A549 (cell line): ENCODE results near the gene RASA4B. TPM values are rescaled to one million over a fixed set of nuclear protein-coding genes. Genes with fewer than 3 reads are reported as not detected.

ENCODE experiments used
- ATAC-seq, 2 experiments: fragments of 200-7000 bp in 1 of 2; fragments of >200 bp in 1 of 2; cut with Nextera tagmentation in 1 of 2; cut with Tn5 transposase in 1 of 2; 3 replicates each; pipeline versions ENCODE4 v1.8.0 to v1.9.1; 2018 to 2020; ENCODE audit warnings: mild to moderate bottlenecking in 1 of 2, moderate library complexity in 1 of 2
- CTCF ChIA-PET: fragments of 300-600 bp; sonication (Branson Sonifier 250); formaldehyde crosslinking; extraction: SDS; loops from one replicate; lab custom pipeline; 2021; ENCODE audit warnings: antibody characterized with exemption, inconsistent platforms; lab: Yijun Ruan, JAX
- POLR2A ChIA-PET: fragments of 350-600 bp; formaldehyde crosslinking; extraction: SDS; loops from one replicate; lab custom pipeline; 2021; ENCODE audit warnings: antibody characterized with exemption, inconsistent platforms; lab: Yijun Ruan, JAX
- DNase-seq, 2 experiments: peaks; one replicate each; pipeline versions ENCODE4 v3.0.0 to v3.0.0-alpha.2; 2011 to 2016; ENCODE audit warnings: low read depth in 1 of 2, low spot score in 1 of 2
- FAIRE-seq: peaks from 2 replicates; lab custom pipeline; 2011; peaks lifted over from hg19 to GRCh38; lab: Jason Lieb, UNC
- H3K27ac ChIP-seq, 2 experiments: fragments of >200 bp; sonication (Bioruptor Twin); formaldehyde crosslinking; 3 replicates each; pipeline ENCODE4 v1.5.1; 2016 to 2017
- H3K4me1 ChIP-seq: fragments of >200 bp; sonication (Bioruptor Twin); formaldehyde crosslinking; 3 replicates; pipeline ENCODE4 v1.6.1; 2016
- H3K4me2 ChIP-seq: fragments of >200 bp; sonication (Bioruptor Twin); formaldehyde crosslinking; 3 replicates; pipeline ENCODE4 v1.6.1; 2016
- H3K4me3 ChIP-seq: fragments of >200 bp; sonication (Bioruptor Twin); formaldehyde crosslinking; 3 replicates; pipeline ENCODE4 v1.5.1; 2016
- H3K9me3 ChIP-seq: fragments of >200 bp; sonication (Bioruptor Twin); formaldehyde crosslinking; 3 replicates; pipeline ENCODE4 v1.6.1; 2016
- ATOH8 ChIP-seq: fragments of 250-450 bp; sonication (Bioruptor Pico); IDR thresholded peaks from 2 replicates; pipeline ENCODE4 v1.5.0; 2020; ENCODE audit warnings: low read depth, mild to moderate bottlenecking, moderate library complexity
- BCL3 ChIP-seq: fragments of >200 bp; sonication (Bioruptor Twin); formaldehyde crosslinking; IDR thresholded peaks from 3 replicates; pipeline ENCODE4 v1.6.1; 2016
- BHLHE40 ChIP-seq: IDR thresholded peaks from 2 replicates; pipeline ENCODE4 v1.6.1; 2012; ENCODE audit warnings: low read depth, low read length, inconsistent platforms
- CHD2 ChIP-seq: fragments of 150-350 bp; IDR thresholded peaks from 2 replicates; pipeline ENCODE4 v1.6.1; 2014; ENCODE audit warnings: low read length; ENCODE audit not compliant: partially characterized antibody
- EHMT2 ChIP-seq: fragments of 200-600 bp; sonication (generic); IDR thresholded peaks from 2 replicates; pipeline ENCODE4 v1.6.1; 2016; ENCODE audit warnings: antibody characterized with exemption, low read depth, mild to moderate bottlenecking, moderate library complexity
- EP300 ChIP-seq, 2 experiments: fragments of >200 bp; sonication (Bioruptor Twin); formaldehyde crosslinking; IDR thresholded peaks; 2 replicates in 1 of 2; 3 replicates in 1 of 2; pipeline ENCODE4 v1.6.1; 2016 to 2017
- ESRRA ChIP-seq: fragments of 150-350 bp; IDR thresholded peaks from 2 replicates; pipeline ENCODE4 v1.6.1; 2014; ENCODE audit warnings: mild to moderate bottlenecking, low read length, borderline replicate concordance
- FOSL2 ChIP-seq, 2 experiments: fragments of 450-650 bp in 1 of 2; fragments of >200 bp in 1 of 2; sonication (Bioruptor Twin) in 1 of 2; formaldehyde crosslinking; IDR thresholded peaks; 2 replicates each; pipeline versions ENCODE4 v1.5.0 to v1.6.1; 2016 to 2020; ENCODE audit warnings: mild to moderate bottlenecking in 1 of 2, moderate library complexity in 1 of 2
- HEYL ChIP-seq: fragments of 250-450 bp; sonication (Bioruptor Pico); IDR thresholded peaks from 2 replicates; pipeline ENCODE4 v1.8.0; 2021; ENCODE audit warnings: mild to moderate bottlenecking, moderate library complexity
- HOXA7 ChIP-seq: fragments of 250-450 bp; sonication (Bioruptor Pico); IDR thresholded peaks from 2 replicates; pipeline ENCODE4 v1.5.0; 2020; ENCODE audit warnings: mild to moderate bottlenecking, moderate library complexity
- JUN ChIP-seq, 2 experiments: fragments of >200 bp; sonication (Bioruptor Twin); formaldehyde crosslinking; IDR thresholded peaks; 2 replicates in 1 of 2; 3 replicates in 1 of 2; pipeline ENCODE4 v1.6.1; 2016 to 2017
- JUNB ChIP-seq: fragments of >200 bp; sonication (Bioruptor Twin); formaldehyde crosslinking; IDR thresholded peaks from 2 replicates; pipeline ENCODE4 v1.6.1; 2016
- MAX ChIP-seq: IDR thresholded peaks from 2 replicates; pipeline ENCODE4 v1.6.1; 2012
- MYC ChIP-seq: IDR thresholded peaks from 2 replicates; pipeline ENCODE4 v1.6.1; 2012; ENCODE audit warnings: mild to moderate bottlenecking, inconsistent platforms, low read length, improper control_type of control experiment, borderline replicate concordance
- NPAS2 ChIP-seq: fragments of 250-450 bp; sonication (Bioruptor Pico); IDR thresholded peaks from 2 replicates; pipeline ENCODE4 v1.8.0; 2022; ENCODE audit warnings: mild to moderate bottlenecking, moderate library complexity, borderline replicate concordance
- PBX3 ChIP-seq: IDR thresholded peaks from 2 replicates; pipeline ENCODE4 v1.6.1; 2012
- POLR2A ChIP-seq: IDR thresholded peaks from 2 replicates; pipeline ENCODE4 v1.6.1; 2012; ENCODE audit warnings: mild to moderate bottlenecking, low read length
- POLR2AphosphoS2 ChIP-seq: conservative IDR thresholded peaks from 2 replicates; pipeline ENCODE4 v1.6.1; 2012; ENCODE audit warnings: low read length, improper control_type of control experiment, inconsistent platforms
- RARB ChIP-seq: fragments of 250-450 bp; sonication (Bioruptor Pico); IDR thresholded peaks from 2 replicates; pipeline ENCODE4 v1.8.0; 2021; ENCODE audit warnings: mild to moderate bottlenecking, moderate library complexity
- REST ChIP-seq: fragments of 200-600 bp; sonication (generic); IDR thresholded peaks from 2 replicates; pipeline ENCODE4 v1.6.1; 2016; ENCODE audit warnings: antibody characterized with exemption, mild to moderate bottlenecking, moderate library complexity
- RFX5 ChIP-seq: fragments of 450-650 bp; IDR thresholded peaks from 2 replicates; pipeline ENCODE4 v1.7.1; 2014; ENCODE audit warnings: antibody characterized with exemption, mild to moderate bottlenecking, moderate library complexity
- SMC3 ChIP-seq: fragments of >200 bp; sonication (Bioruptor Twin); formaldehyde crosslinking; IDR thresholded peaks from 3 replicates; pipeline ENCODE4 v1.6.1; 2018; ENCODE audit warnings: inconsistent platforms
- USF2 ChIP-seq: fragments of 450-650 bp; IDR thresholded peaks from 2 replicates; pipeline ENCODE4 v1.6.1; 2014; ENCODE audit warnings: antibody characterized with exemption
- WGBS: methylation state at CpG from one replicate; pipeline ENCODE4 v1.1.6; 2017; ENCODE audit errors: missing lambda C conversion rate; 5-methylcytosine and 5-hydroxymethylcytosine counted together
- polyA plus RNA-seq, 4 experiments: library from polyadenylated mRNA; depleted of rRNA in 3 of 4; stranded (reverse); fragments of >200 nt; fragmentation: RNase III in 1 of 4; extraction: RNeasy Plus Mini Kit Qiagen cat#74134 plus additional on column Dnase treatment in 1 of 4; gene quantifications; 2 replicates in 3 of 4; 3 replicates in 1 of 4; pipeline ENCODE4 v1.2.3, GENCODE V29; 2011 to 2017

RASA4B gene
- polyA plus RNA-seq, 2 of the 4 experiments (the other 2 are of a cell fraction): 0.83 to 1.4 TPM

GRCh38 chr7:102436118-102436517 is 81.5 kb downstream of the RASA4B start:
- ATAC-seq (no peak), DNase-seq (no peak), FAIRE-seq (no peak)
- Histone ChIP-seq H3K9me3 (no peaks in the 10 kb centered on the region), H3K4me3 (no peak overlapping the region), H3K4me1 (peaks cover 41% of the 10 kb centered on the region), H3K27ac (no peak overlapping the region), H3K4me2 (no peak overlapping the region)
- TF ChIP-seq BCL3 (no peak), REST (no peak), EP300 (IDR thresholded peaks at IDR 0.05) (no peak), POLR2AphosphoS2 (no peak), JUN (IDR thresholded peaks at IDR 0.05) (no peak), FOSL2 (IDR thresholded peaks at IDR 0.05) (no peak), FOSL2 (CRISPR knock-in tag; IDR thresholded peaks at IDR 0.05) (no peak), PBX3 (no peak), RARB (CRISPR knock-in tag) (no peak), POLR2A (no peak), EHMT2 (no peak), HOXA7 (CRISPR knock-in tag) (no peak), ESRRA (no peak), HEYL (no peak), MAX (no peak), SMC3 (no peak), BHLHE40 (no peak)
- 92% methylated on average over 10 of the region's 10 CpGs for WGBS
- POLR2A ChIA-PET: no interaction called here
- CTCF ChIA-PET: interaction anchor here (1.6 kb wide), 1 partner anchor 45 kb away, joined by 4 read pairs; no protein-coding TSS in a partner anchor

- peak overlapping the region; percentile 85 to 98 for H3K27ac ChIP-seq
- ChIA-PET POLR2A (interaction anchor here (0.6 to 1.8 kb wide), 4 partner anchors 9 to 38 kb away, joined by 3 to 22 read pairs (median 7); partner anchors contain the start of gene PRKRIP1), CTCF (interaction anchor here (0.9 to 1.9 kb wide), 5 partner anchors 16 to 33 kb away, joined by 3 to 7 read pairs (median 3); no protein-coding TSS in a partner anchor)
- H3K4me2 ChIP-seq: peak overlapping the region; percentile 91
- no peak for FAIRE-seq
- peak overlapping the region; percentile 89 for H3K4me3 ChIP-seq
- 40% methylated on average over 9 of the region's 9 CpGs for WGBS
- peak; percentile 54 to 61 for ATAC-seq
- H3K4me1 ChIP-seq: peaks cover 30% of the 10 kb centered on the region
- no peaks in the 10 kb centered on the region for H3K9me3 ChIP-seq
- DNase-seq: peak in 1 of 2 experiments; percentile 41
- TF ChIP-seq MYC: no peak
- no peak for TF ChIP-seq MAX
- no peak for TF ChIP-seq JUNB
- no peak for TF ChIP-seq ATOH8 (CRISPR knock-in tag)
- no peak for TF ChIP-seq CHD2
- no peak for TF ChIP-seq USF2
- no peak for TF ChIP-seq NPAS2 (CRISPR knock-in tag)
- no peak for TF ChIP-seq RFX5
Measured at GRCh38 chr7:102434039-102434486, 83.5 kb downstream of the RASA4B start.
